Measurements from ENCODE around the gene IPO9.

IPO9 gene

DNA sequence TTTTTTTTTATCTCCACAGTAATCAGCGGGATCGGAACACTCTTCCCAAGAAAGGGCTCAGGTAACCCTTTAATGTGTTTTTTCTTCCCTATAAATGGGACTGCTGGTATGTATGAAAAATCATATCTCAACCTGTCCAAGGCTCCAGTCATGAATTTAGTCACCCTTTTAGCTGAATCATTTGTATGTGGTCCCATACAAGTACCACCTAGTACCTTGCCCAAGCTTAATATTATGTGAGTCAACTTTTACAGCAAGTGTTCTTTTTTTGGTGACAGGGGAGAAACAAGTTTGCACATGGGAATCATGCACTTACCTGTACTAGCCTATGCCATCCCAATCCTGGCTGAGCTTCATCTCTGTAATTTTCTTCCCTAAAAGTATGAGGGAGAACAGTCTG lies 43.7 kb upstream of the IPO9 start:
- no peak for TF ChIP-seq SPI1 (IDR thresholded peaks at IDR 0.05; ENCODE audit: borderline replicate concordance, low read depth)
- DNase-seq (ENCODE audit: low read depth in 1 of 2, low spot score in 1 of 2) = no peak
- H3K27ac ChIP-seq (replicated peaks) = no peak overlapping the region
- no peaks in the 10 kb centered on the region for H3K27me3 ChIP-seq (ENCODE audit: insufficient read depth, poor library complexity, severe bottlenecking)
- no peak overlapping the region for H3K4me3 ChIP-seq (replicated peaks; ENCODE audit: insufficient read depth, low read length)

- DNase-seq (ENCODE audit: low read depth in 1 of 2, low spot score in 1 of 2) = no peak
Measured at GRCh38 chr1:201786824-201787223, 42.1 kb upstream of the IPO9 start.

GRCh38 chr1:201788296-201788695 lies 40.7 kb upstream of the IPO9 start:
- H3K4me3 ChIP-seq (replicated peaks; ENCODE audit: insufficient read depth, low read length) = no peak overlapping the region
- no peak overlapping the region for H3K27ac ChIP-seq (replicated peaks)
- H3K27me3 ChIP-seq (ENCODE audit: insufficient read depth, poor library complexity, severe bottlenecking) = no peaks in the 10 kb centered on the region
- no peak for TF ChIP-seq POLR2AphosphoS5 (IDR thresholded peaks at IDR 0.05; ENCODE audit: low read depth)
- TF ChIP-seq GABPA (IDR thresholded peaks at IDR 0.05; ENCODE audit: low read depth) = no peak
- TF ChIP-seq, protein P1, sequence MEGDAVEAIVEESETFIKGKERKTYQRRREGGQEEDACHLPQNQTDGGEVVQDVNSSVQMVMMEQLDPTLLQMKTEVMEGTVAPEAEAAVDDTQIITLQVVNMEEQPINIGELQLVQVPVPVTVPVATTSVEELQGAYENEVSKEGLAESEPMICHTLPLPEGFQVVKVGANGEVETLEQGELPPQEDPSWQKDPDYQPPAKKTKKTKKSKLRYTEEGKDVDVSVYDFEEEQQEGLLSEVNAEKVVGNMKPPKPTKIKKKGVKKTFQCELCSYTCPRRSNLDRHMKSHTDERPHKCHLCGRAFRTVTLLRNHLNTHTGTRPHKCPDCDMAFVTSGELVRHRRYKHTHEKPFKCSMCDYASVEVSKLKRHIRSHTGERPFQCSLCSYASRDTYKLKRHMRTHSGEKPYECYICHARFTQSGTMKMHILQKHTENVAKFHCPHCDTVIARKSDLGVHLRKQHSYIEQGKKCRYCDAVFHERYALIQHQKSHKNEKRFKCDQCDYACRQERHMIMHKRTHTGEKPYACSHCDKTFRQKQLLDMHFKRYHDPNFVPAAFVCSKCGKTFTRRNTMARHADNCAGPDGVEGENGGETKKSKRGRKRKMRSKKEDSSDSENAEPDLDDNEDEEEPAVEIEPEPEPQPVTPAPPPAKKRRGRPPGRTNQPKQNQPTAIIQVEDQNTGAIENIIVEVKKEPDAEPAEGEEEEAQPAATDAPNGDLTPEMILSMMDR (IDR thresholded peaks at IDR 0.05; ENCODE audit: insufficient read depth, low read length) = no peak
- no peak for TF ChIP-seq SPI1 (IDR thresholded peaks at IDR 0.05; ENCODE audit: borderline replicate concordance, low read depth)
- TF ChIP-seq, protein P2, sequence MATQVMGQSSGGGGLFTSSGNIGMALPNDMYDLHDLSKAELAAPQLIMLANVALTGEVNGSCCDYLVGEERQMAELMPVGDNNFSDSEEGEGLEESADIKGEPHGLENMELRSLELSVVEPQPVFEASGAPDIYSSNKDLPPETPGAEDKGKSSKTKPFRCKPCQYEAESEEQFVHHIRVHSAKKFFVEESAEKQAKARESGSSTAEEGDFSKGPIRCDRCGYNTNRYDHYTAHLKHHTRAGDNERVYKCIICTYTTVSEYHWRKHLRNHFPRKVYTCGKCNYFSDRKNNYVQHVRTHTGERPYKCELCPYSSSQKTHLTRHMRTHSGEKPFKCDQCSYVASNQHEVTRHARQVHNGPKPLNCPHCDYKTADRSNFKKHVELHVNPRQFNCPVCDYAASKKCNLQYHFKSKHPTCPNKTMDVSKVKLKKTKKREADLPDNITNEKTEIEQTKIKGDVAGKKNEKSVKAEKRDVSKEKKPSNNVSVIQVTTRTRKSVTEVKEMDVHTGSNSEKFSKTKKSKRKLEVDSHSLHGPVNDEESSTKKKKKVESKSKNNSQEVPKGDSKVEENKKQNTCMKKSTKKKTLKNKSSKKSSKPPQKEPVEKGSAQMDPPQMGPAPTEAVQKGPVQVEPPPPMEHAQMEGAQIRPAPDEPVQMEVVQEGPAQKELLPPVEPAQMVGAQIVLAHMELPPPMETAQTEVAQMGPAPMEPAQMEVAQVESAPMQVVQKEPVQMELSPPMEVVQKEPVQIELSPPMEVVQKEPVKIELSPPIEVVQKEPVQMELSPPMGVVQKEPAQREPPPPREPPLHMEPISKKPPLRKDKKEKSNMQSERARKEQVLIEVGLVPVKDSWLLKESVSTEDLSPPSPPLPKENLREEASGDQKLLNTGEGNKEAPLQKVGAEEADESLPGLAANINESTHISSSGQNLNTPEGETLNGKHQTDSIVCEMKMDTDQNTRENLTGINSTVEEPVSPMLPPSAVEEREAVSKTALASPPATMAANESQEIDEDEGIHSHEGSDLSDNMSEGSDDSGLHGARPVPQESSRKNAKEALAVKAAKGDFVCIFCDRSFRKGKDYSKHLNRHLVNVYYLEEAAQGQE (IDR thresholded peaks at IDR 0.05; ENCODE audit: insufficient replicate concordance, low read depth) = no peak
- no peak for DNase-seq (ENCODE audit: low read depth in 1 of 2, low spot score in 1 of 2)

More at GRCh38 chr1:201786824-201787223, 42.1 kb upstream of the IPO9 start:
- no peak overlapping the region for H3K4me3 ChIP-seq (replicated peaks; ENCODE audit: insufficient read depth, low read length)
- H3K27ac ChIP-seq (replicated peaks) = no peak overlapping the region
- H3K27me3 ChIP-seq (ENCODE audit: insufficient read depth, poor library complexity, severe bottlenecking) = no peaks in the 10 kb centered on the region
- TF ChIP-seq, protein P2 (IDR thresholded peaks at IDR 0.05; ENCODE audit: insufficient replicate concordance, low read depth) = no peak
- TF ChIP-seq GABPA (IDR thresholded peaks at IDR 0.05; ENCODE audit: low read depth) (no peak), POLR2AphosphoS5 (IDR thresholded peaks at IDR 0.05; ENCODE audit: low read depth) (no peak)

GRCh38 chr1:201789245-201789644 lies 39.7 kb upstream of the IPO9 start:
- Histone ChIP-seq H3K4me3 (replicated peaks; ENCODE audit: insufficient read depth, low read length) (no peak overlapping the region), H3K27ac (replicated peaks) (no peak overlapping the region), H3K27me3 (ENCODE audit: insufficient read depth, poor library complexity, severe bottlenecking) (no peaks in the 10 kb centered on the region)

More at GRCh38 chr1:201789245-201789644, 39.7 kb upstream of the IPO9 start:
- TF ChIP-seq, protein P2 (IDR thresholded peaks at IDR 0.05; ENCODE audit: insufficient replicate concordance, low read depth) = no peak
- no peak for TF ChIP-seq SPI1 (IDR thresholded peaks at IDR 0.05; ENCODE audit: borderline replicate concordance, low read depth)
- TF ChIP-seq GABPA (IDR thresholded peaks at IDR 0.05; ENCODE audit: low read depth) = no peak
- TF ChIP-seq, protein P1 (IDR thresholded peaks at IDR 0.05; ENCODE audit: insufficient read depth, low read length) = no peak
- DNase-seq (ENCODE audit: low read depth in 1 of 2, low spot score in 1 of 2) = no peak
